HPDE6-E6E7 (cell line): ENCODE measurements around the gene USP24.
A peak's percentile ranks its signal among the peaks of the same experiment; 100 is the strongest.
"Not testable (repeated sequence)": the region's sequence is repeated elsewhere in the genome, so short reads cannot be mapped to it uniquely, and the experiment has no call there.

Experiments used
- DNase-seq: peaks from one replicate; pipeline ENCODE4 v3.0.0; 2011; ENCODE audit warnings: missing footprints; ENCODE audit errors: extremely low spot score

Gene USP24

GRCh38 chr1:55037733-55038551 is 177.2 kb downstream of the USP24 start:
- DNase-seq: no peak

- DNase-seq: no peak
These were observed 179.3 kb downstream of the USP24 start for GRCh38 chr1:55035904-55036303.

GRCh38 chr1:55034476-55035133 is 180.6 kb downstream of the USP24 start:
- no peak for DNase-seq

GRCh38 chr1:55033265-55033614 is 181.9 kb downstream of the USP24 start:
- no peak for DNase-seq

DNA sequence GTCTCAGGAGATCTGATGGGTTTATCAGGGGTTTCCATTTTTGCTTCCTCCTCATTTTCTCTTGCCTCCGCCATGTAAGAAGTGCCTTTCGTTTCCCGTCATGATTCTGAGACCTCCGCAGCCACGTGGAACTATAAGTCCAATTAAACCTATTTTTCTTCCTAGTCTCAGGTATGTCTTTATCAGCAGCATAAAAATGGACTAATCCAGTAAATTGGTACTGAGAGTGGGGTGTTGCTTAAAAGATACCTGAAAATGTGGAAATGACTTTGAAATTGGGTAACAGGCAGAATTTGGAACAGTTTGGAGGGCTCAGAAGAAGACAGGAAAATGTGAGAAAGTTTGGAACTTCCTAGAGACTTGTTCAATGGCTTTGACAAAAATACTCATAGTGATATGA is 184.1 kb downstream of the USP24 start:
- not testable (repeated sequence) for DNase-seq

GRCh38 chr1:55026682-55027081 is 188.5 kb downstream of the USP24 start:
- not testable (repeated sequence) for DNase-seq

DNA sequence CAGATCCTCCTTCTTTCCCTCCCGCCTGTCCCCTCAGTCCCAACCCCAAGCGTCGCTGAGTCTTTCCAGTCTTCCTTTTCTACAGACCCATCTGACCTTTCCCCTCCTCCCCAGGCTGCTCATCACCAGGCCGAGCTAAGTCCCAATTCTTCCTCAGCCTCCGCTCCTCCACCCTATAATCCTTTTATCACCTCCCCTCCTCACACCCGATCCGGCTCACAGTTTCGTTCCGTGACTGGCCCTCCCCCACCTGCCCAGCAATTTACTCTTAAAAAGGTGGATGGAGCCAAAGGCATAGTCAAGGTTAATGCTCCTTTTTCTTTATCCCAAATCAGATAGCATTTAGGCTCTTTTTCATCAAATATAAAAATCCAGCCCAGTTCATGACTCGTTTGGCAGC is 191.0 kb downstream of the USP24 start:
- not testable (repeated sequence) for DNase-seq

DNA sequence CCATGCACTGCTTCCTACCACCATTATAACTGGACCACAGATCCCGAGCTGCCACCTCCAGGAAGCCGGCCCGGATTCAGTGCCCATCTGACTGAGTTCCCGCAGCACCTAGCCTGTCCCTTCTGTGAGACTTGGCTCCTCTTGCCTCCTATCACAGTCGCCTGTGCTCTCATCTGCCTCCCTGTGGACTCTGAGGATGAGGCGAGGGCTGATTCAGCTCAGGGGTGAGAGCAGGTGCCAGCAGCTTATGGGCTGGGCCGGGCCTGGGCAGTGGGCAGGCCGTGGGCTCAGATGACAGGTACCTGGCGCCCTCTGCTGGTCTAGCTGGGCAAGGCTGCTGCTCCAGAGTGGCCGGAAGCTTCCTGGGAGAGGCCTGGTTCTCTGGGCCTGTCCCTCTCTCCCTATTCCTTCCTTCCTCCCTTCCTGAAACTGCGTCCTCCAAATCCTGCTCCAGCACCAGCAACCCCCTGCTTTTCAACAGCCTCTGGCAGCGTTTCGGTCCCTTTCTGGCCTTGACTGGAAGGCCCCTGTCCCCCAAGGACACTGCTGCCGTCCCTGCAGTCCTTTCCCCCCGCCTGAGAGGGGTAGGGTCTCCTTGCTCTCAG is 193.1 kb downstream of the USP24 start:
- DNase-seq: peak; percentile 97

DNA sequence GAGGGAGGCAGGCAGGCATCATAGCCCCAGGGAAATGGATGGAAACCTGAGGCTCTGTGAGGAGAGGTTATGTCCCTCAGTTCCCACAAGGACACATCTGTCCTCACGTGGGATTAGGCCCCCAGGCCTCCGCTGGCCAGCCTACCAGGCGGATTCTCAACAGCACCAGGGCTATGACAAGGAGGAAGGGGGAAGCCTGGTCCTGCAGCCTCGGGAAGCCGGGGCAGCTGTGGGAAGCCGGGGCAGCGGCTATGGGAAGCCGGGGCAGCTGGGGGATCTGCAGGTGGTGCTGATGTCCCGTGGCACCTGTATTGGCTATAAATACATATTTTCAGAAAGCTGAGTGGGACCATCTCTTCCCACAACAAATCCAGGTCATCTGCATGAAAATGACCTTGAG is 196.8 kb downstream of the USP24 start:
- no peak for DNase-seq
